NCI-H524 (cell line): Measurements from ENCODE around the gene OPN3.

Source experiments
- DNase-seq, 2 experiments: peaks; one replicate each; lab custom pipeline; 2025; lab: John Stamatoyannopoulos, UW

The OPN3 gene

DNA sequence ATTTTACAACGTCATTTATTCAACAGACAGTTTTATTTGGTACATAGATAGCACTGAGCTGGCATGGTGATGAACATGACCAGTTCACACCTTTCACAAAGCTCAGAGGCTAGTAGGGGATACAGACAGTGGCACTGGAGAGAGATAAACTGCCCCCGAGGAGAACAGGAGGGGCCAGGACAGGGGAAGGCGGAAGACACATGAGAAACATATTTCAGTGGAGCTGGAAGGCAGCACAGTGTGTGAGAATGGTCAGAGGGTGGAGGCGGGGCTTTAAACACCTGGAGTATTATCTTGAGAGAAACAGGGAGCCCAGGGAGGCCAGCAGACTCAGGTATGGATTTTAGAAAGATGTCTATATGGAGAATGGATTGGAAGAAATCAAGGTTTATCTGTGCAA, 49.5 kb downstream of the OPN3 start:
- DNase-seq = no peak

DNA sequence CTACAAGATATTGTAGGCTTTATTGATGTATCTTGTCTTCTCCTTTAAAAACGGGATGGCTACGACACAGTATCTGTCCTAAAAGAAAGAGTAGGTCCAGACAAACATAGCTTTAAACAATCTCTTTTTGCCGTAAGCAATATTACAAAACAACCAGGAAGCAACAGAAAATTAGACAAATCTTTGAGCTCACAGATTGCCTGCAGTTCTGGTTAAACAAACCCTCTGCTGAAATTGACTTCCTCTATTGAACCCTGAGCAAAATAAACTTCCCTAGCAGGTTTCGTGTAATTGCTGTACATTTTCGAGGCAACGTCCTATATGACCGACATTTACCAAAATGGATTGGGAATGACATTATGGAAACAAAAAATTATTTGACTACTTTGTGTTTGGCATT, 50.6 kb downstream of the OPN3 start:
- DNase-seq = no peak

DNA sequence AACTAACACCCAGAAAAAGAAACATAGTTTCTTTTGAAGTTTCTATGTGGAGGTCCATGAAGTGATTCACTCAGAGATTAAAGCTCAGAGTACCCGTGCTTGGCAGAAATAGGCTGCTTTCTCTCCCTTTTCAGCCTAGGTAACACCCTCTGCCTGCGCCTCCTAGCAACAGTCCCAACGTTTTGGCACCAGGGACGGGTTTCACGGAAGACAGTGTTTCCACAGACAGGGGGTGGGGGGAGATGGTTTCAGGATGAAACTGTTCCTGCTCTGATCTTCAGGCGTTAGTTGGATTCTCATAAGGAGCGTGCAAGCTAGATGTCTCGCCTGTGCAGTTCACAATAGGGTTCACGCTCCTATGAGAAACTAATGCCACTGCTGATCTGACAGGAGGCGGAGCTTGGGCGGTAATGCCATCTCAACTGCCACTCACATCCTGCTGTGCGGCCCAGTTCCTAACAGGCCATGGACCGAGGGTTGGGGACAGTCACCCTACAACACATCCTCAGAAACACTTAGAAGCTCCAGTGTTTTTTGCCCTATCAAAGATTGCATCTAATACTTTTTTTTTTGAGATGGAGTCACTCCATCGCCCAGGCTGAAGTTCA, 53.2 kb downstream of the OPN3 start:
- DNase-seq = no peak

DNA sequence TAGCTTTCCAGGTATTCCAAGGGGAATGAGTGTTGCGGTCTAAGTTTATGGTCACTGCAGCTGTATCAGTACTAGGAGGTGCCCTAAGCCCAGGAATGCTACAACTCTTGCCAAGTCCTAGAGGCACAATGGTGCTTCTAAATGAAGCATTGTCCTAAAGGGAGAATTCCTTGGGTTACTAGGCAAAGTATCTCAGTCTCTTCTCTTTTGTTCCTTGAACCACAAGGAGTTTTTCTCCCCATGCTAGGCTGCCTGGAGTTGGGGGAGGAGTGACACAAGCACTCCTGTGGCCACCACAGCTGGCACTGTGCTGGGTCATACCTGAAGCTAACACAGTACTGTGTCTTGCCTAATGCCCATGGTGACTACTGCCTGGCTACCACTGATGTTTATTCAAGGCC, 57.2 kb downstream of the OPN3 start:
- no peak for DNase-seq

DNA sequence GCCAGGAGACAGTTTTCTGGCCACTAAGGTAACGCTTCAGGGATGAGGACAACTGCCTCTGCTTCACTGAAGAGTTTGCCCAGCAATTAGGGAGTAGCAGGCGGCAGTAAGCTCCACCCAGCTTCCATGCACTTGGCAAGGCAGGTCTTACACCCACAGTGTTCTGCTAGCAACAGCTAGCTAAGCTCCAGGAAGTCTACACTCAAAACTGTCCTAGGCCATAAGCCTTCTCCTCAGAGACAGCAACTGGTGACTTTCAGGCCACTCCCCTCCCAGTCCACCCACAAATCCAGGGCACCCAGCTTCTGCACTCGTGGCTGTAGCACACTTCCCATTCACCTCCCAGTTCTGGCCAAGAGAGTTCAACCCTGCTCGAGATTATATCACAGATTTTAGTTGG, 60.7 kb downstream of the OPN3 start:
- no peak for DNase-seq

DNA sequence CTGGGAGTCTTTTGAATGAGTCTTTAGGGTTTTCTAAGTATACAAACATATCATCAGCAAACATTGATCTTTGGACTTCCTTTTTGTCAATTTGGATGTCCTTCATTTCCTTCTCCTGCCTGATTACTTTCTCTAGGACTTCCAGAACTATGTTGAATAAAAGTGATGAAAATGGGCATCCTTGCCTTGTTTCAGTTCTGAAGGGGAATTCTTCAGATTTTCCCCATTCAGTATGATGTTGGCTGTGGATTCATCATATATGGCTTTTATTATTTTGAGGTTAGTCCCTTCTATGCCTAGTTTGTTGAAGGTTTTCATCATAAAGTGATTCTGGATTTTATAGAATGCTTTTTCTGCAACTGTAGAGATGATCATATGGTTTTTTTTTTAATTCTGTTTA, 66.0 kb downstream of the OPN3 start:
- DNase-seq = no peak

DNA sequence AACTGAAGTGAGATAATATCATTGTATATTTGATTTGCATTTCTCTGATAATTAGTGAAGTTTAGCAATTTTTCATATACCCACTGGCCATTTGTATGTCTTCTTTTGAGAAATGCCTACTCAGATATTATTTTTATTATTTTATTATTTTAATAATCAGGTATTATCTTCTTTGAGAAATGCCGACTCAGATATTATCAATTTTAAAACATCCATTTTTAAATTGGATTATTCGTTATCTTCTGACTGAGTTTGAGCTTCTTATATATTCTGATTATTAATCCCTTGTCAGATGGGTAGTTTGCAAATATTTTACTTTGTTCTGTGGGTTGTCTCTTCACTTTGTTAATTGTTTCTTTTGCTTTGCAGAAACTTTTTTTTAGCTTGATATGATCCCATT, 70.3 kb downstream of the OPN3 start:
- DNase-seq = no peak

DNA sequence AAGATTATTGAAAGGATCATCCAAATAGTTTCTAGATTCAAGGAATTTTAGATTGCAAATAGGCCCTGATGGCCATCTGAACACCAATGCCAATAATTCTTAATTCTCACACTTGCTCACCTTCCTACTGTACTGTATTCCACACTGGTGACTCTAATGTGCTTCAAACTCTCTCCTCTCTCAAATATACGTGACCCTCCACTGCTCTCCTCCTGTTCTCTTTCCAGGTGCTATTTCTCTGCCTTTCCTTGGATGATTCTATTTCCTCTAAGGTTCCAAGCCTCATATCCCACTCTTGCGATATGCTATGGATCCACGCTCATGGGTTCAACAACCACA, 79.4 kb downstream of the OPN3 start:
- DNase-seq = no peak

DNA sequence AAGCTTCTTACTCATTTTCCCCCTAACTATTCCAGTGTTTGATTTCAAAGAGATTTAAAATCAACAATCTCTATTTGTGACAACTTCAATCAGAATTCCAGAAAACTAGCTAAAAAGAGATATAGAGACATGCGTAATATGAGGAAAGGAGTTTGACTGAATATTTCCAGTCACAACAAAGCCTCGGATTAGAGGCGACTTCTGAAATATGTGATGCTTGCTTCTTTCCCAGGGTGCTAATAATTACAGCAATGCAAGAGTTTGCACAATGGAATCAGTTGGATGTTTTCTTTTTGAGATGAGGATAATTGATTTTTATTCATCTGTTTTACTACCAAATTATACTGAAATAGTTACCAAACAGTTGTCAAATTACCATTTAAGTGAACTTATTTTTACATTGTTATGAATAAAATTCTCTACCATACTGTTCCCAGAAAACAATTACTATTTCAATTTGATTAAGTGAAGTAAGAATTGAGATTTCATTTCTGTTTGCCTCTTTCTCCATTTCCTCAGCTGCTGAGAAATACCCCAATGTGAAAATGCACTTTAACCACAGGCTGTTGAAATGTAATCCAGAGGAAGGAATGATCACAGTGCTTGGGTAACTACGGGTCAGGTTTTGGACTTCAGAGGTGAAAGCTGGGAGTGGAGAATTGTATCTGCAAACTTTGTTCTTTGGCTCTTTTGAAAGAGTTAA, 79.9 kb downstream of the OPN3 start:
- DNase-seq = no peak

DNA sequence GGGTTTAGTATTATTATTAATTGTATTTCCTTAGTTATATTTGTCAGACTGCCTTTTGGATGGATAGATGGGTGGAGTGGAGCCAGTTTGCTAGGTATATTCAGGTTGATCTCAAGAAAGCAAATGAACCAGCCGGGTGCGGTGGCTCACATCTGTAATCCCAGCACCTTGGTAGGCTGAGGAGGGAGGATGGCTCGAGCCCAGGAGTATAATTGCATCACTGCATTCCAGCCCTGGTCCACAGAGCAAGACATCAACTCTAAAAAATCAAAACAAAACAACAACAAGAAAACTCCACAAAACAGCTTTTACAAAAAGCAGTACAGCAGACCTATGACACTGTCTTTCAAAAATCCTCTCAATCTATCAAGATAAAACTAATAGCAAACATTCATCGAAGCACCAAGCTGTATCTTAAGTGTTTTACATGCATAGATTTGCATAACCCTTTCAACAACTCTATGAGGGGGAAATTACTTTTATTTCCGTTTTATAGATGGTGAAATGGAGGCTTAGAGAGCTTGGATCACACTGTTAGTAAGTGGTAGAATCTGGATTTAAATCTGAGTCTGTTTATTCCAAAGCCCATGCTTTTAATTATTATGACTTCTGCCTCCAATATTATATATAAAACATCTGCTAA, 82.5 kb downstream of the OPN3 start:
- no peak for DNase-seq

DNA sequence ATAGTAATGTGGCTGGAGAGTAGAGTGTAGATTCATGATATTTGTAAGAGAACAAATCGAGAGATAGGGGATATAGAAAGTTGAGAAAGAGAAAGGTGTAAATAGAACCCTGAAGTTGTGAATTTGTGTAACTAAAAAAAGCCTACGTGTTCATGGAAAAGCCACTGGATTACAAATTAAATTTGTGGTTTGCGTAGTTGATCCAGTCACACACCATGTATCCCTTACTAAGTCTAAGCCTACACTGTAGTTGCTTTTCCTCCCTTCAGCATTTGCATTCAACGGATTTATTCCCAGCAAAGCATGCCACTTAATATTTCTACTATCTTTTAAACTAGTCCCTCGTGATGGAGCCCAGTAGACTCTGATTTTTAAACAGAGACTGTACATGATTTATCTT, 83.1 kb downstream of the OPN3 start:
- no peak for DNase-seq

DNA sequence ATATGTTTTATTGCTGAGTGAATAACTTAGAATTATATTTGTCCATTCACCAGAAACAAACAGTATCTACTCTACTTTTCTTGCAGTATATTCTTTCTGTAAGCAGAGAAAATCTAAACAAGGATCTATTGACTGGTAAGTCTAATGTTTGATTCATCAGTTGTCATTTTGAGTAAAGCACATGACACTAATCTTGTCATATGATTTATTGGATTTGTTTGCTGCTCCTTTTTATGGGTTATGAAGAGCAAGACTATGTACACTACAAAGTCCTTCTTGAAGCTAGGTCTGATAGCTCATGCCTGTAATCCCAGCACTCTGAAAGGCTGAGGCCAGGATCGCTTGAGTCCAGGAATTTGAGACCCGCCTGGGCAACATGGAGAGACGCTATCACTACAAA, 84.6 kb downstream of the OPN3 start:
- no peak for DNase-seq

DNA sequence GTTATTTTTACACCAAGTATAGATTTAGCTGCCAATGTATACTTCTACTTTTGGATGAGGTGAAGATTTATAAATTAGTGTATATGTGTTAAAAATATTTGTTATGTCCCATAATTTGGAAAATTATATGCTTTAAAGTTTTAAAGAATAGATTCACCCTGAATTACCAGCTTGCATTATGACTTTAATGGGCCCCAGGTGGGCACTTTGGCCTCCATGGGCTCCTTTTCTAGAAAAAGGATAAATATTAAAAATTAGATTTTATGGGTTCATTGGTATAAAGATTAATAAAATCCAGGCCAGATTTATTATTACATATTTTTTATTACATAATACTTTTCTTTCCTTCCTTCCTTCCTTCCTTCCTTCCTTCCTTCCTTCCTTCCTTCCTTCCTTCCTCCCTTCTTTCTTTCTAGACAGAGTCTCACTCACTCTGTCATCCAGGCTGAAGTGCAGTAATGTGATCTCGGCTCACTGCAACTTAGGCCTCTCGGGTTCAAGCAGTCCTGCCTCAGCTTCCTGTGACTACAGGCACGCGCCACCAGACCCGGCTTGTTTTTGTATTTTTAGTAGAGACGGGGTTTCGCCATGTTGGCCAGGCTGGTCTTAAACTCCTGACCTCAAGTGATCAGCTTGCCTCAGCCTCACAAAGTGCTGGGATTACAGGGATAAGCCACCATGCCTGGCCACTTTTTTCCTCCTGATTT, 86.1 kb downstream of the OPN3 start:
- DNase-seq = no peak

DNA sequence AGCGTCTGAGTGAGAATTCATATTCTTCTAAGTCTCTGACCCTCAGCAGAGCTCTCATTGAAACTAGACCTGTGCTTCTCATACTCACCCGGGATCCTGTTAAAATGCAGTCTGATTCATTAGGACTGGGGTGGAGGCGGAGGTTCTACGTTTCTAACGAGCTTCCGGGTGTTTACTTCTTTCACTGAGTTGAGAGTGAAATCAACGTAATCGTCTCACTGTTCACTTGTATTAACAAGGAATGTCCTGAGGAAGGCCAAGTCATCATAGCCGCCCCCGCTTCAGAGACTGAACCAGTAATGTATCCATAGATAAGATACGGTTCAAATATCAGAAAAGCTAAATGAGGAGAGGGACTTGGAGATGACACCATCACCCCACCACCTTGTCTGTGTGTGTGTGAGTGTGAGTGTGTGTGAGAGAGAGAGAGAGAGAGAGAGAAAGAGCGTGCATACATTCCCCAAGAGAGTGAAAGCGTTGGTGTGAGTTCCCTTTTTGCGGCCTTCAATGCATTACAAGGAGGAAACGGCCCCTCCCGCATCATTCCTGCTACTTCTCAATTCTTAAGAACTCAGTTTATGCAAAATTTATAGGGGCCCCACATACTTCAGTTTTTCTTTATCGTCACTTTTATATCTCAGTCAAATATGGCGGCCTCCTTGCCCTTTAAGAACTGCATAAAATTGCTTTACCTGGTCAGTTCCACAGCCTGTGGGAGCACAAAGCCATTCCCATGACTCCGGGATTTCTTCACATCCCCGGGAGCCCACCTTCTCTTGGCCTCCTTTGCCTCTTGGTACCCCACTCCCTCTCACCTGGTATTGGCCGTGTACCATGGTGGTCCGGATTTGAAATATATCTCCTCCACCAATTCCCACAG, 88.2 kb downstream of the OPN3 start:
- DNase-seq = no peak

DNA sequence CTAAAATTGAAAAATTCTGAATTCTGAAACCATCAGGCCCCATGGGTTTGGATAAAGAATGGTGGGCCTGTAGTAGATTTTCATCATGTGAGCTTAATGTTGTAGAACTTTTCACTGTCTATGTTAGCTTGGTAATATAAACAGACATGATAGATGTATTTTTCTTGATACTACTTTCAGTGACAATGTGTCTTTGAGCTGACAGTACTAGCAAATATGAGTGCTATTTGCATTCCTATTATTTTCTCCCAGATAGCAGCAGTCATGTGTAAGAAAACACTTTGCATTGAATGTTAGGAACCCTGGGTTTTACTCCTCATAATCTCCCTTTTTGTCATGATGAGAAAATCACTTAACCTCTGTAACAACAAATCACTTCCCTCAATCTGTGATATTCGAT, 89.9 kb downstream of the OPN3 start:
- no peak for DNase-seq

DNA sequence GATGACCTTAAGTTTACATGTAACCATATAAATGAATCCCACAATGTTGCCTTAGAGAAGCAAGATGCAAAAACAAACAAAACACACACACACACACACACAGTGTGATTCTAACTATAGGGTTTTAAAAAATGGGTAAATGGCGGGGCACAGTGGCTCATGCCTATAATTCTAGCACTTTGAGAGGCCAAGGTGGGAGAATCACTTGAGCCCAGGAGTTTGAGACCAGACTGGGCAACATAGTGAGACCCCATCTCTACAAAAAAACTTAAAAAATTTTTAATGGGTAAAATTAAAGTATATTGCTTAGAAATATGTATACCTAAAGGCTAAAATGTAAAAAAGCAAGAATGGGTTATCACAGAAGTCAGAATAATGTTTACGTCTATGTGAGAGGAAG, 92.2 kb downstream of the OPN3 start:
- DNase-seq = no peak
